ENCODE measurements around the gene APBB3.
A peak's percentile ranks its signal among the peaks of the same experiment; 100 is the strongest.
"Not testable (repeated sequence)": the region's sequence is repeated elsewhere in the genome, so short reads cannot be mapped to it uniquely, and the experiment has no call there.

APBB3 gene

GRCh38 chr5:140564196-140565023 lies at the start of gene APBB3, which contains the start of gene SLC35A4:
Gene APBB3 (minus strand): TSS chr5:140564598. CDS start chr5:140564245, 353 bp downstream.
Gene SLC35A4 (plus strand): TSS chr5:140564828. CDS start chr5:140567170, 2,342 bp downstream.
- peak; percentile 97 for DNase-seq

GRCh38 chr5:140611020-140611521 lies 46.7 kb upstream of the APBB3 start:
- DNase-seq: no peak

GRCh38 chr5:140609126-140609525 lies 44.7 kb upstream of the APBB3 start:
- no peak for DNase-seq

GRCh38 chr5:140608722-140609121 lies 44.3 kb upstream of the APBB3 start:
- DNase-seq: no peak

GRCh38 chr5:140607031-140607430 lies 42.6 kb upstream of the APBB3 start:
- no peak for DNase-seq

GRCh38 chr5:140605879-140606278 lies 41.5 kb upstream of the APBB3 start:
- no peak for DNase-seq

- no peak for DNase-seq
Observed at GRCh38 chr5:140603734-140604133, 39.3 kb upstream of the APBB3 start.

GRCh38 chr5:140603446-140603698 lies 39.0 kb upstream of the APBB3 start:
- not testable (repeated sequence) for DNase-seq

- DNase-seq: no peak
Observed at GRCh38 chr5:140602147-140602546, 37.7 kb upstream of the APBB3 start.

- DNase-seq: no peak
Observed at GRCh38 chr5:140600096-140600495, 35.7 kb upstream of the APBB3 start.

- no peak for DNase-seq
Observed at GRCh38 chr5:140598836-140599235, 34.4 kb upstream of the APBB3 start.

- DNase-seq: no peak
Observed at GRCh38 chr5:140596321-140596741, 31.9 kb upstream of the APBB3 start.

- DNase-seq: no peak
Observed at GRCh38 chr5:140595538-140596300, 31.3 kb upstream of the APBB3 start.

- DNase-seq: no peak
Observed at GRCh38 chr5:140594169-140594568, 29.8 kb upstream of the APBB3 start.

GRCh38 chr5:140593070-140593469 lies 28.7 kb upstream of the APBB3 start:
- DNase-seq: not testable (repeated sequence)

- DNase-seq: no peak
Observed at GRCh38 chr5:140591747-140592372, 27.5 kb upstream of the APBB3 start.

- DNase-seq: no peak
Observed at GRCh38 chr5:140590861-140591260, 26.5 kb upstream of the APBB3 start.

GRCh38 chr5:140588311-140589070 lies 24.1 kb upstream of the APBB3 start:
- DNase-seq: no peak

- DNase-seq: no peak
Observed at GRCh38 chr5:140587495-140587894, 23.1 kb upstream of the APBB3 start.

- not testable (repeated sequence) for DNase-seq
Observed at GRCh38 chr5:140579188-140579747, 14.9 kb upstream of the APBB3 start.

- DNase-seq: no peak
Observed at GRCh38 chr5:140576776-140577201, 12.4 kb upstream of the APBB3 start.

GRCh38 chr5:140575309-140575708 lies 10.9 kb upstream of the APBB3 start:
- DNase-seq: no peak

Measured in stimulated activated naive CD4-positive, alpha-beta T cell treated with Interleukin-2 at 50 U/mL for 16 hours (primary cell).